ENCODE results near the gene GAS7.

GRCh38 chr17:10089196-10089804 is 109.1 kb downstream of the GAS7 start:
- TF ChIP-seq CBX3 (IDR thresholded peaks at IDR 0.05; ENCODE audit: low read depth) (no peak), EZH2 (IDR thresholded peaks at IDR 0.05) (no peak), EZH2phosphoT487 (IDR thresholded peaks at IDR 0.05; ENCODE audit: borderline replicate concordance) (no peak), RAD21 (IDR thresholded peaks at IDR 0.05; ENCODE audit: low read depth) (no peak), MAX (IDR thresholded peaks at IDR 0.05) (no peak), POLR2AphosphoS5 (IDR thresholded peaks at IDR 0.05; ENCODE audit: low read depth, low read length) (no peak), ZNF274 (IDR thresholded peaks at IDR 0.05; ENCODE audit: low read depth, low read length) (no peak), POLR2A (IDR thresholded peaks at IDR 0.05; ENCODE audit: borderline replicate concordance, extremely low read depth, insufficient read depth, insufficient read length) (no peak), ATF3 (IDR thresholded peaks at IDR 0.05) (no peak), SP1 (IDR thresholded peaks at IDR 0.05; ENCODE audit: low read depth) (no peak), EGR1 (IDR thresholded peaks at IDR 0.05; ENCODE audit: low read depth) (no peak)
- TF ChIP-seq, protein P1, sequence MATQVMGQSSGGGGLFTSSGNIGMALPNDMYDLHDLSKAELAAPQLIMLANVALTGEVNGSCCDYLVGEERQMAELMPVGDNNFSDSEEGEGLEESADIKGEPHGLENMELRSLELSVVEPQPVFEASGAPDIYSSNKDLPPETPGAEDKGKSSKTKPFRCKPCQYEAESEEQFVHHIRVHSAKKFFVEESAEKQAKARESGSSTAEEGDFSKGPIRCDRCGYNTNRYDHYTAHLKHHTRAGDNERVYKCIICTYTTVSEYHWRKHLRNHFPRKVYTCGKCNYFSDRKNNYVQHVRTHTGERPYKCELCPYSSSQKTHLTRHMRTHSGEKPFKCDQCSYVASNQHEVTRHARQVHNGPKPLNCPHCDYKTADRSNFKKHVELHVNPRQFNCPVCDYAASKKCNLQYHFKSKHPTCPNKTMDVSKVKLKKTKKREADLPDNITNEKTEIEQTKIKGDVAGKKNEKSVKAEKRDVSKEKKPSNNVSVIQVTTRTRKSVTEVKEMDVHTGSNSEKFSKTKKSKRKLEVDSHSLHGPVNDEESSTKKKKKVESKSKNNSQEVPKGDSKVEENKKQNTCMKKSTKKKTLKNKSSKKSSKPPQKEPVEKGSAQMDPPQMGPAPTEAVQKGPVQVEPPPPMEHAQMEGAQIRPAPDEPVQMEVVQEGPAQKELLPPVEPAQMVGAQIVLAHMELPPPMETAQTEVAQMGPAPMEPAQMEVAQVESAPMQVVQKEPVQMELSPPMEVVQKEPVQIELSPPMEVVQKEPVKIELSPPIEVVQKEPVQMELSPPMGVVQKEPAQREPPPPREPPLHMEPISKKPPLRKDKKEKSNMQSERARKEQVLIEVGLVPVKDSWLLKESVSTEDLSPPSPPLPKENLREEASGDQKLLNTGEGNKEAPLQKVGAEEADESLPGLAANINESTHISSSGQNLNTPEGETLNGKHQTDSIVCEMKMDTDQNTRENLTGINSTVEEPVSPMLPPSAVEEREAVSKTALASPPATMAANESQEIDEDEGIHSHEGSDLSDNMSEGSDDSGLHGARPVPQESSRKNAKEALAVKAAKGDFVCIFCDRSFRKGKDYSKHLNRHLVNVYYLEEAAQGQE (IDR thresholded peaks at IDR 0.05; ENCODE audit: low read depth) = no peak
- TF ChIP-seq, protein P2, sequence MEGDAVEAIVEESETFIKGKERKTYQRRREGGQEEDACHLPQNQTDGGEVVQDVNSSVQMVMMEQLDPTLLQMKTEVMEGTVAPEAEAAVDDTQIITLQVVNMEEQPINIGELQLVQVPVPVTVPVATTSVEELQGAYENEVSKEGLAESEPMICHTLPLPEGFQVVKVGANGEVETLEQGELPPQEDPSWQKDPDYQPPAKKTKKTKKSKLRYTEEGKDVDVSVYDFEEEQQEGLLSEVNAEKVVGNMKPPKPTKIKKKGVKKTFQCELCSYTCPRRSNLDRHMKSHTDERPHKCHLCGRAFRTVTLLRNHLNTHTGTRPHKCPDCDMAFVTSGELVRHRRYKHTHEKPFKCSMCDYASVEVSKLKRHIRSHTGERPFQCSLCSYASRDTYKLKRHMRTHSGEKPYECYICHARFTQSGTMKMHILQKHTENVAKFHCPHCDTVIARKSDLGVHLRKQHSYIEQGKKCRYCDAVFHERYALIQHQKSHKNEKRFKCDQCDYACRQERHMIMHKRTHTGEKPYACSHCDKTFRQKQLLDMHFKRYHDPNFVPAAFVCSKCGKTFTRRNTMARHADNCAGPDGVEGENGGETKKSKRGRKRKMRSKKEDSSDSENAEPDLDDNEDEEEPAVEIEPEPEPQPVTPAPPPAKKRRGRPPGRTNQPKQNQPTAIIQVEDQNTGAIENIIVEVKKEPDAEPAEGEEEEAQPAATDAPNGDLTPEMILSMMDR (IDR thresholded peaks at IDR 0.05 in 2 of 3, conservative IDR thresholded peaks at IDR 0.05 in 1 of 3; ENCODE audit: borderline replicate concordance in 1 of 3, insufficient read depth in 1 of 3, low read depth in 2 of 3, low read length in 2 of 3) = no peak
- TF ChIP-seq, protein P3, sequence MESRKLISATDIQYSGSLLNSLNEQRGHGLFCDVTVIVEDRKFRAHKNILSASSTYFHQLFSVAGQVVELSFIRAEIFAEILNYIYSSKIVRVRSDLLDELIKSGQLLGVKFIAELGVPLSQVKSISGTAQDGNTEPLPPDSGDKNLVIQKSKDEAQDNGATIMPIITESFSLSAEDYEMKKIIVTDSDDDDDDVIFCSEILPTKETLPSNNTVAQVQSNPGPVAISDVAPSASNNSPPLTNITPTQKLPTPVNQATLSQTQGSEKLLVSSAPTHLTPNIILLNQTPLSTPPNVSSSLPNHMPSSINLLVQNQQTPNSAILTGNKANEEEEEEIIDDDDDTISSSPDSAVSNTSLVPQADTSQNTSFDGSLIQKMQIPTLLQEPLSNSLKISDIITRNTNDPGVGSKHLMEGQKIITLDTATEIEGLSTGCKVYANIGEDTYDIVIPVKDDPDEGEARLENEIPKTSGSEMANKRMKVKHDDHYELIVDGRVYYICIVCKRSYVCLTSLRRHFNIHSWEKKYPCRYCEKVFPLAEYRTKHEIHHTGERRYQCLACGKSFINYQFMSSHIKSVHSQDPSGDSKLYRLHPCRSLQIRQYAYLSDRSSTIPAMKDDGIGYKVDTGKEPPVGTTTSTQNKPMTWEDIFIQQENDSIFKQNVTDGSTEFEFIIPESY (IDR thresholded peaks at IDR 0.05; ENCODE audit: extremely low read depth, insufficient replicate concordance, low read length) = no peak

Measured in HCT116 (cell line).